Ovary (tissue), 9 donors: ENCODE measurements around the gene CAMP. TPM values are rescaled to one million over a fixed set of nuclear protein-coding genes. Genes with fewer than 3 reads are reported as not detected.

Experiments used
- DNase-seq, 5 donors: peaks; one replicate each; pipeline ENCODE4 v3.0.0-alpha.2; 2019 to 2020
- H3K27ac ChIP-seq, 2 donors: fragments of 200-600 bp; one replicate each; pipeline versions ENCODE4 v1.5.1 to v1.8.0; 2019 to 2022
- H3K27me3 ChIP-seq: fragments of 200-600 bp; one replicate; pipeline ENCODE4 v1.8.0; 2022
- H3K36me3 ChIP-seq: fragments of 200-600 bp; sonication (generic); one replicate; pipeline ENCODE4 v1.5.1; 2019
- H3K4me1 ChIP-seq: one replicate; pipeline ENCODE4 v1.8.1; 2013; ENCODE audit warnings: mild to moderate bottlenecking, moderate library complexity; ENCODE audit not compliant: insufficient read depth
- H3K4me3 ChIP-seq: fragments of 200-600 bp; sonication (generic); one replicate; pipeline ENCODE4 v1.5.1; 2017
- H3K9me3 ChIP-seq, 2 donors: fragments of 200-600 bp in 1 of 2; sonication (generic) in 1 of 2; one replicate each; pipeline versions ENCODE4 v1.5.1 to v1.8.1; 2013 to 2019; ENCODE audit warnings: mild to moderate bottlenecking in 1 of 2, moderate library complexity in 1 of 2
- EP300 ChIP-seq: sonication (generic); formaldehyde crosslinking; IDR thresholded peaks from one replicate; pipeline ENCODE4 v1.6.1; 2017; ENCODE audit warnings: antibody characterized with exemption
- POLR2A ChIP-seq: fragments of 450-650 bp; IDR thresholded peaks from one replicate; pipeline ENCODE4 v1.6.1; 2017; ENCODE audit warnings: antibody characterized with exemption, mild to moderate bottlenecking, moderate library complexity
- WGBS, 3 donors: extraction: QIAGEN DNeasy Blood & Tissue Kit in 1 of 3; methylation state at CpG; one replicate each; pipeline versions ENCODE4 v1.1.5 to v1.1.7; 2013 to 2017; 5-methylcytosine and 5-hydroxymethylcytosine counted together
- intact Hi-C, 4 donors: fragments of 100-400 bp; cut with DNase I; formaldehyde crosslinking; loops; one replicate each; pipeline versions ENCODE4 v1.11.0 to v1.15.1; 2022 to 2023
- polyA plus RNA-seq, 2 donors: library from polyadenylated mRNA; stranded (reverse); fragments of 200-250 nt in 1 of 2; fragments of 350-450 nt in 1 of 2; fragmentation: Illumina TruSeq in 1 of 2; extraction: RNeasy Lipid Tissue Mini Kit (QIAGEN cat#74804) in 1 of 2; gene quantifications; one replicate each; pipeline ENCODE4 v1.2.3, GENCODE V29; 2013 to 2014
- total RNA-seq, 7 donors: library from RNA; depleted of rRNA in 2 of 7; stranded (reverse); fragments of >200 nt in 2 of 7; fragmentation: NEBNext Ultra II Directional in 3 of 7; extraction: Animal tissue kit (Norgen Biotek cat#: 25700) in 3 of 7; gene quantifications; one replicate each; pipeline versions ENCODE4 v1.1.0 to v1.2.4, GENCODE V29; 2016 to 2023
- TF ChIP-seq, protein P1 (sequence below), 3 donors: fragments of 450-650 bp in 2 of 3; fragments of 200-600 bp in 1 of 3; IDR thresholded peaks; one replicate each; pipeline versions ENCODE4 v1.5.1 to v1.8.0; 2016 to 2022; ENCODE audit warnings: antibody characterized with exemption in 3 of 3, mild to moderate bottlenecking in 1 of 3
- donor health status: DM: no; HTN: no; CAD: no; lungs with moderate emphysema.
- donor health status: DM: no; HTN: no; CAD: no.
- donor health status: Bipolar disorder and iron deficiency.
- donor health status: DM: yes; HTN: yes; CAD: no.
- donor health status: DM: no; HTN: no; CAD: no.
- donor health status: DM: yes; HTN: yes; CAD: no.

CAMP gene
- total and polyA plus RNA-seq, 9 donors, result 0.12 to 1.1 TPM; not detected in 7

DNA sequence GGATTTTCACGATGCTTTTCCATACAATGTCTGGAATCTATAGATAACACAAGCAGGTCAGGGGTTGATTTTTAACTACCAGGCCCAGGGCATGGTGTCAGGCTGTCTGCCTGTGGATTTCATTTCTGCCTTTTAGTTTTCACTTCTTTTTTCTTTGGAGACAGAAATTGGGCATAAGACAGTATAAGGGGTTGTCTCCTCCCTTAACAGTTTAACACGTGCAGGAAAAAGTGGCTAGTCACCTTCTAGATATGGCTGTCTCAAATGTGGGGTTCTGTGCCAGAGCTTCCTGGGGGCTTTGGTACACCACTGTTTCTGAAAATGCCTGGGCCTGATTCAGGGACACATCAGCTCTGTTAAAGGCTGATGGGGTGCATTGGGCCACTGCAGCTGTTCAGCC is 10.2 kb downstream of the CAMP start:
- peak in 1 of 5 donors; percentile 10 for DNase-seq
- H3K27me3 ChIP-seq, result no peaks in the 10 kb centered on the region
- no peaks in the 10 kb centered on the region for H3K9me3 ChIP-seq
- no peak overlapping the region for H3K27ac ChIP-seq
- intact Hi-C loops, result no loop called here
- 89 to 96% (median 94%) methylated on average over 2 of the region's 2 CpGs for WGBS, 3 donors
- no peaks in the 10 kb centered on the region for H3K36me3 ChIP-seq
- TF ChIP-seq POLR2A, result no peak
- no peak for TF ChIP-seq EP300
- TF ChIP-seq, protein P1, sequence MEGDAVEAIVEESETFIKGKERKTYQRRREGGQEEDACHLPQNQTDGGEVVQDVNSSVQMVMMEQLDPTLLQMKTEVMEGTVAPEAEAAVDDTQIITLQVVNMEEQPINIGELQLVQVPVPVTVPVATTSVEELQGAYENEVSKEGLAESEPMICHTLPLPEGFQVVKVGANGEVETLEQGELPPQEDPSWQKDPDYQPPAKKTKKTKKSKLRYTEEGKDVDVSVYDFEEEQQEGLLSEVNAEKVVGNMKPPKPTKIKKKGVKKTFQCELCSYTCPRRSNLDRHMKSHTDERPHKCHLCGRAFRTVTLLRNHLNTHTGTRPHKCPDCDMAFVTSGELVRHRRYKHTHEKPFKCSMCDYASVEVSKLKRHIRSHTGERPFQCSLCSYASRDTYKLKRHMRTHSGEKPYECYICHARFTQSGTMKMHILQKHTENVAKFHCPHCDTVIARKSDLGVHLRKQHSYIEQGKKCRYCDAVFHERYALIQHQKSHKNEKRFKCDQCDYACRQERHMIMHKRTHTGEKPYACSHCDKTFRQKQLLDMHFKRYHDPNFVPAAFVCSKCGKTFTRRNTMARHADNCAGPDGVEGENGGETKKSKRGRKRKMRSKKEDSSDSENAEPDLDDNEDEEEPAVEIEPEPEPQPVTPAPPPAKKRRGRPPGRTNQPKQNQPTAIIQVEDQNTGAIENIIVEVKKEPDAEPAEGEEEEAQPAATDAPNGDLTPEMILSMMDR (IDR thresholded peaks at IDR 0.05), result no peak
- H3K4me1 ChIP-seq, result peaks cover 8% of the 10 kb centered on the region
- no peak overlapping the region for H3K4me3 ChIP-seq

DNA sequence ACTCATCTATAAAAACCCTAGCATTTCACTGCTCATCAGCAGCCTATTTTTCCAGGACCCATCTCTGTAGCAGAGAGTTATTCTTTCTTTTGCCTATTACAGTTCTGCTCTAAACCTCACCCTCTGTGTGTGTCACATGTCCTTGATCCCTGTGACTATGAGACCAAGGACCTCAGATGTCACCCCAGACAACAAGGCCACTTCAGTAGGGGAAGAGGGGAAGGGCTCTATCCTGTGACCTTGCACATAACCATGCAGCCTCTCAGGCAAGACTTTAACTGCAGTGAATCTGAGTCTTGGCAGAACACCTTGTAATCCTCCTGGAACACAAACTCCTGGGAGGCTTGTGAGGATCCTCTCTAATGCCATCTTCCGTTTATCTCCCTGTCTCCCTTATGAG is 13.2 kb downstream of the CAMP start:
- peaks cover 6% of the 10 kb centered on the region for H3K4me1 ChIP-seq
- H3K9me3 ChIP-seq, result no peaks in the 10 kb centered on the region
- H3K27me3 ChIP-seq, result no peaks in the 10 kb centered on the region
- intact Hi-C loops, result no loop called here
- no peak overlapping the region for H3K4me3 ChIP-seq
- 25 to 45% (median 31%) methylated on average over 1 of the region's 1 CpG for WGBS, 3 donors
- peak in 1 of 5 donors; percentile 12 for DNase-seq
- no peak overlapping the region for H3K27ac ChIP-seq
- no peak for TF ChIP-seq POLR2A
- TF ChIP-seq EP300, result no peak
- TF ChIP-seq, protein P1 (IDR thresholded peaks at IDR 0.05), result no peak
- no peaks in the 10 kb centered on the region for H3K36me3 ChIP-seq

DNA sequence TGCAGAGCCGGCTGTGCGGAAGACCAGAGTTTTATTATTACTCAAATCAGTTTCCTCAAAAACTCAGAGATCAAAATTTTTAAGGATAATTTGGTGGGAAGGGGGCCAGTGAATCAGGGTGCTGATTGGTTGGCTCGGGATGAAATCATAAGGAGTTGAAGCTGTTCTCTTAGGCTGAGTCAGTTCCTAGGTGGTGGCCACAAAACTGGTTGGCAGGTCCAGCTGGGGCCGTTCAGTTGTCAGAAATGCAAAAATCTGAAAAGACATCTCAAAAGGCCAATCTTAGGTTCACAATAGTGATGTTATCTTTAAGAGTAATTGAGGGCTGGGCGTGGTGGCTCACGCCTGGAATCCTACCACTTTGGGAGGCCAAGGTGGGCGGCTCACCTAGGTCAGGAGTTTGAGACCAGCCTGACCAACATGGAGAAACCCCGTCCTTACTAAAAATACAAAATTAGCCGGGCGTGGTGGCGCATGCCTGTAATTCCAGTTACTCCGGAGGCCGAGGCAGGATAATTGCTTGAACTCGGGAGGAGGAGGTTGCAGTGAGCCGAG is 15.3 kb downstream of the CAMP start:
- Histone ChIP-seq H3K9me3 (no peaks in the 10 kb centered on the region), H3K36me3 (no peaks in the 10 kb centered on the region), H3K4me1 (peaks cover 2% of the 10 kb centered on the region), H3K27me3 (no peaks in the 10 kb centered on the region), H3K4me3 (no peak overlapping the region), H3K27ac (no peak overlapping the region)
- WGBS, 3 donors, result 84 to 92% (median 91%) methylated on average over 15 of the region's 15 CpGs
- intact Hi-C loops, result no loop called here
- no peak for TF ChIP-seq POLR2A
- TF ChIP-seq EP300, result no peak
- TF ChIP-seq, protein P1 (IDR thresholded peaks at IDR 0.05), result no peak
- peak in 1 of 5 donors; percentile 28 for DNase-seq

DNA sequence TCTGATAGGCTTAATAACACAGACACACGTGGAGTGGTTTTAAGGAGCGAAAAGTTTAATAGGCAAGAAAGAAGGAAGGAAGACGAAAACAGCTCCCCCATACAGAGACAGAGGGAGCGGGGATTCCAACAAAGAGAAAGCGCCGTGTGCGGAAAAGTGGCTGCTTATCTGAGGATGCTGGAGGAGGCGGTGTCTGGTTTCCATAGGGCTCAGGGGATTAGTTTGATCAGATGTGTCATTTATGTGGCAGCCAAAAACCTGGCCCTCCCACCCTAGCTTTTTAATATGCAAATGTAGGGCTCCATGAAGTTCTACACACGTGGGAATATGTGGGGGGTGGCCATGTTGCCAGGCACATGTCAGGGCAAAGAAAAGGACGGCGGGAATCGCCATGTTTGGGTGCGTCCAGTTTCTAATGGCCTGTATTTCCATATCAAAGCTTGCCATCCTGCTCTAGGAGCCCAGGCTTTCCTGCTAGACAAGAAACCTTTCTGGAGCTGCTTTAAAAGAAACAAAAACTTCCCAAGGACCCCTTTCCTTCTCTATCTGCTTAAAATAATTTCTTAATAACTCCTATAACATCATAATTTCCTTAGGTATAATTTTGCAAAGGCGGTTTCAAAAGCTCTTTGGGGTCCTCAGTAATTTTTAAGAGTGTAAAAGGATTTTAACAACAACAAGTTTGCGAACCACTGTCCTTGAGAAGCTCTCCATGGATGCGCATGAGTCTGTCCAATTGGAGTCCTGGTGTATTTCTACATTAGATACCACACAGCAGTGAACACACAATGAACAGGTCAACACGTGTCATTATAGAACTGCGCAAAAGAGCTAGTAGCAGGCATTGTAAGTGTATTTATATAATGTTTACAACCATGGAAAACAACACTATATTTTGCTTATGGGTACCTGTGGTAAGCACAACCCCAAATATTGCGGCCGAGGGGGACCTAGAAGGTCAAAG is 17.0 kb downstream of the CAMP start:
- no peaks in the 10 kb centered on the region for H3K27me3 ChIP-seq
- TF ChIP-seq POLR2A, result no peak
- TF ChIP-seq, protein P1 (IDR thresholded peaks at IDR 0.05), result no peak
- no peak for TF ChIP-seq EP300
- H3K9me3 ChIP-seq, result no peaks in the 10 kb centered on the region
- no peaks in the 10 kb centered on the region for H3K36me3 ChIP-seq
- WGBS, 3 donors, result 70 to 71% (median 71%) methylated on average over 20 of the region's 20 CpGs
- intact Hi-C loops, result no loop called here
- H3K4me3 ChIP-seq, result peak overlapping the region; percentile 86
- peak in 1 of 5 donors; percentile 28 for DNase-seq
- H3K4me1 ChIP-seq, result peaks cover 2% of the 10 kb centered on the region
- peak overlapping the region in 1 of 2 donors; percentile 77 for H3K27ac ChIP-seq
